Hepatic stellate cell (primary cell): ENCODE data around the gene CNPY2.
A peak's percentile ranks its signal among the peaks of the same experiment; 100 is the strongest.
"Not testable (repeated sequence)": the region's sequence is repeated elsewhere in the genome, so short reads cannot be mapped to it uniquely, and the experiment has no call there.

ENCODE experiments used
- DNase-seq: peaks from one replicate; pipeline ENCODE4 v3.0.0; 2011; ENCODE audit warnings: low spot score

Gene CNPY2

GRCh38 chr12:56297400-56297799, 18.4 kb downstream of the CNPY2 start:
- no peak for DNase-seq

GRCh38 chr12:56296295-56296694, 19.5 kb downstream of the CNPY2 start:
- DNase-seq = no peak

- no peak for DNase-seq
Measured at GRCh38 chr12:56293795-56294194, 22.0 kb downstream of the CNPY2 start.

GRCh38 chr12:56288705-56289387, 26.9 kb downstream of the CNPY2 start:
- DNase-seq = no peak

- no peak for DNase-seq
Measured at GRCh38 chr12:56286044-56286830, 29.6 kb downstream of the CNPY2 start.

GRCh38 chr12:56284263-56284662, 31.5 kb downstream of the CNPY2 start:
- not testable (repeated sequence) for DNase-seq

- DNase-seq = no peak
Measured at GRCh38 chr12:56282579-56282978, 33.2 kb downstream of the CNPY2 start.

GRCh38 chr12:56282030-56282429, 33.8 kb downstream of the CNPY2 start:
- no peak for DNase-seq

- no peak for DNase-seq
Measured at GRCh38 chr12:56280849-56281248, 34.9 kb downstream of the CNPY2 start.

GRCh38 chr12:56278905-56279304, 36.9 kb downstream of the CNPY2 start:
- no peak for DNase-seq

- DNase-seq = no peak
Measured at GRCh38 chr12:56274299-56274698, 41.5 kb downstream of the CNPY2 start.

- DNase-seq = not testable (repeated sequence)
Measured at GRCh38 chr12:56272468-56272867, 43.3 kb downstream of the CNPY2 start.

- peak; percentile 60 for DNase-seq
Measured at GRCh38 chr12:56271031-56271430, 44.8 kb downstream of the CNPY2 start.

- no peak for DNase-seq
Measured at GRCh38 chr12:56267443-56268071, 48.2 kb downstream of the CNPY2 start.

GRCh38 chr12:56266693-56267442, 48.9 kb downstream of the CNPY2 start, which contains the start of gene COQ10A:
COQ10A (plus strand) TSS chr12:56266942; CDS start chr12:56267119, 177 bp downstream.
- DNase-seq = peak; percentile 95

- not testable (repeated sequence) for DNase-seq
Measured at GRCh38 chr12:56266068-56266692, 49.6 kb downstream of the CNPY2 start.

GRCh38 chr12:56262955-56263354, 52.8 kb downstream of the CNPY2 start:
- DNase-seq = not testable (repeated sequence)

- peak; percentile 72 for DNase-seq
Measured at GRCh38 chr12:56261503-56262232, 54.1 kb downstream of the CNPY2 start.

- DNase-seq = no peak
Measured at GRCh38 chr12:56260921-56261320, 54.9 kb downstream of the CNPY2 start.

- DNase-seq = no peak
Measured at GRCh38 chr12:56260380-56260779, 55.4 kb downstream of the CNPY2 start.
